Measurements from ENCODE around the gene OCA2.

OCA2 gene

DNA sequence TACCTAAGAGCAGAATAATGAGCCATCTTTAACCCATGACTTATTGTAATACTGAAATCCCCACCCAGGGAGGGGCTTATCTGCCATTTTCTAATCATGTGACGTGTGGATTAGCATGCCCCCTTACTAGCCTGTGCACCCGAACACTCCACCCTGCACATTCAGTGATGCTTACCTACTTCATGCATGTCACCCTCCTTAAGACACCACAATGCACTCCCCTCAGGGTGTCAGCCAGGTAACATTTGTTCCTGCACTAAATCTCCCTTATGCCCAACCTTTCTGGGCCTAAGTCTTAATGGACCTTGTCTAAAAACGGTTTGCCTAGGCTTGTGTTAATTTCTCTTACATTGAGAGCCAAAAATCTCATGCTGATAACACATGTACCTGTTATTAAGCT lies 336.6 kb downstream of the OCA2 start:
- Histone ChIP-seq H3K9ac (ENCODE audit: low read depth, low read length) (no peak overlapping the region), H3K27ac (ENCODE audit: low read length) (no peak overlapping the region), H3K36me3 (ENCODE audit: insufficient read depth, low read depth, low read length) (no peaks in the 10 kb centered on the region), H3K4me3 (ENCODE audit: low read length) (no peak overlapping the region), H3K27me3 (ENCODE audit: insufficient read depth, low read length) (no peaks in the 10 kb centered on the region), H3K9me3 (ENCODE audit: insufficient read depth, low read depth, low read length) (peaks cover 9% of the 10 kb centered on the region; the same call in 1 of the 2 replicates), H3K4me1 (ENCODE audit: insufficient read depth, low read length) (peaks cover 9% of the 10 kb centered on the region; the same call in 1 of the 2 replicates)

DNA sequence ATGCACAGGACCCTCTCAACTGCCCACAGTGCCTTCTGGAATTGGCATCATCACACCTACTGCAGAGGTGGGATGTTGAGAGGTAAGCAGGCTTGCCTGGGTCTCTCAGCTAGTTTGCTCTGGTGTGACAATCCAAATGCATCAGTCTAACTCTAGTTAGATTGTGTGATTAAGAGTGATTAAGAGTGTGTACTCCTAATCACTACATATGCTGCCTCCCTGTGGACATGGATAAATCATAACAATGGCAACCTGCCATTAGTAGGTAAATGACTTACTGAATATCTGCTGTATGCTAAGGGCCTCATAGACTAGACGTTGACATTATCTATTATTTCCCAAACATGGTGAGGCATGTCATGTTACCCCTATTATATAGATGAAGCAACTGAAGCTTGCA lies 342.1 kb downstream of the OCA2 start:
- no peak overlapping the region for H3K27ac ChIP-seq (ENCODE audit: low read length)
- no peak overlapping the region for H3K4me3 ChIP-seq (ENCODE audit: low read length)
- no peak overlapping the region for H3K9ac ChIP-seq (ENCODE audit: low read depth, low read length)
- no peaks in the 10 kb centered on the region for H3K4me1 ChIP-seq (ENCODE audit: insufficient read depth, low read length)
- H3K36me3 ChIP-seq (ENCODE audit: insufficient read depth, low read depth, low read length): no peaks in the 10 kb centered on the region
- no peaks in the 10 kb centered on the region for H3K27me3 ChIP-seq (ENCODE audit: insufficient read depth, low read length)
- no peaks in the 10 kb centered on the region for H3K9me3 ChIP-seq (ENCODE audit: insufficient read depth, low read depth, low read length)

DNA sequence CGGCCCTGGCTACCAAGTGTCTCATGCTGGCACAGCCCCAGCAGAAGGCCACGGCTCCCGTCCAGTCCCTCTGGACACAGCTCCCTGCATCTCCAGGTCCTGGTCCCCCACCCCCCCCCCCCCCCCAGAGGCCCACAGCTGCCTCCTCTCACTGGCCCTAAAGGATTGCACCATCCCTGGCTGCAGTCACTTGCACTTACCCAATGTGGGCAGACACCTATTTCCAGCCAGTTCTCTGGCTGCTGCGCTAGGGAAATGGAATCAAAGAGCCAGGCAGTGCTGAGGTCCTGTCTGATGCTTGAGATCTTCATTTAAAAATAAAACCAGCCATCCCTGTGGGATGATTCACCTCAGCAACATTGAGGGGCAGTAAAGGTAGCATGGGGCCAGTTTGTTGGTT lies 346.4 kb downstream of the OCA2 start:
- H3K4me3 ChIP-seq (ENCODE audit: low read length): no peak overlapping the region
- H3K27me3 ChIP-seq (ENCODE audit: insufficient read depth, low read length): no peaks in the 10 kb centered on the region
- no peak overlapping the region for H3K9ac ChIP-seq (ENCODE audit: low read depth, low read length)
- no peaks in the 10 kb centered on the region for H3K9me3 ChIP-seq (ENCODE audit: insufficient read depth, low read depth, low read length)
- H3K27ac ChIP-seq (ENCODE audit: low read length): no peak overlapping the region
- H3K4me1 ChIP-seq (ENCODE audit: insufficient read depth, low read length): peaks cover 17% of the 10 kb centered on the region
- H3K36me3 ChIP-seq (ENCODE audit: insufficient read depth, low read depth, low read length): no peaks in the 10 kb centered on the region

DNA sequence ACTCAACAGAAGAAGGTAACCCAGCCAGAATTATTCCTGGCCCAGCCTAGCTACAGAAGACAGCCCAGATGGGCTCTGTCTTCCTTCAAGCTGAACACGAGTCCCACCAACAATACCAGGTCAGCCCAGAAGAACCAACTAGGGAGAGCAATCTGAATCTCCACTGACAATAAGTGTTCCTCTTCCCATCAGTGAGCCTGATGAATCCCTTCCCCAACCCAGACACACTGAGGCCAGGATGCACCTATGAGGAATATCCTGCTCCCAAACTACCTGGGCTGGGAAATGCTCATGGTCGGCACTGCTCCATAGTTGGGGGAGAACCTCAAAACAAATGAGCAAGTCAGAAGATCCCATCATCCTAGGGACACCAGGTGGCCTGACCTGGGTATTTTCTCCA lies 351.1 kb downstream of the OCA2 start:
- H3K4me1 ChIP-seq (ENCODE audit: insufficient read depth, low read length): peaks cover 17% of the 10 kb centered on the region
- H3K27ac ChIP-seq (ENCODE audit: low read length): no peak overlapping the region
- H3K9me3 ChIP-seq (ENCODE audit: insufficient read depth, low read depth, low read length): no peaks in the 10 kb centered on the region
- H3K36me3 ChIP-seq (ENCODE audit: insufficient read depth, low read depth, low read length): no peaks in the 10 kb centered on the region
- H3K9ac ChIP-seq (ENCODE audit: low read depth, low read length): no peak overlapping the region
- H3K27me3 ChIP-seq (ENCODE audit: insufficient read depth, low read length): no peaks in the 10 kb centered on the region
- no peak overlapping the region for H3K4me3 ChIP-seq (ENCODE audit: low read length)

DNA sequence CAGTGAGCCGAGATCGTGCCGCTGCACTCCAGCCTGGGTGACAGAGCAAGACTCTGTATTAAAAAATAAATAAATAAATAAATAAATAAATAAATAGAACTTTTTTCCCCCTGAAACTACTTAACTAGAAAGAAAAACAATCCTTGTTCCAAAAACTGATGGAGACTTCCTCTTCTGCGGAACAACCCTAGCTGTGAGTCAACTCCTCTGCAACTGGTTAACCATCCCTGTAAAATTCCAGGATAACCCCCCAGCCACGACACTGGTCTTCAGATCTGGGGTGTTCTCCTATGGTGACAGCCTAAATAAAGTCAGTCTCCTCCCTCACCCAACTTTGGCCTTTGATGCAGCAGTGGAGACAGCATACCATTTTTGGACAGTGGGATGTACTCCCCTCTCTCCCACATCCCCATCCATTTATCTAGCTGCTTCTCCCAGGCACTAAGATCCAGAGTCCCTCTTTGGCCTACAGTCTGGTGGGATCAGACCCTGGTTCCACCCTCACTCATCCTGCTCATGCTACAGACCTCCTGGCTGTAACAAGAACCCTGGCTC lies 352.6 kb downstream of the OCA2 start:
- Histone ChIP-seq H3K36me3 (ENCODE audit: insufficient read depth, low read depth, low read length) (no peaks in the 10 kb centered on the region), H3K9me3 (ENCODE audit: insufficient read depth, low read depth, low read length) (no peaks in the 10 kb centered on the region), H3K9ac (ENCODE audit: low read depth, low read length) (no peak overlapping the region), H3K4me3 (ENCODE audit: low read length) (no peak overlapping the region), H3K27me3 (ENCODE audit: insufficient read depth, low read length) (no peaks in the 10 kb centered on the region), H3K4me1 (ENCODE audit: insufficient read depth, low read length) (peaks cover 17% of the 10 kb centered on the region), H3K27ac (ENCODE audit: low read length) (no peak overlapping the region)

DNA sequence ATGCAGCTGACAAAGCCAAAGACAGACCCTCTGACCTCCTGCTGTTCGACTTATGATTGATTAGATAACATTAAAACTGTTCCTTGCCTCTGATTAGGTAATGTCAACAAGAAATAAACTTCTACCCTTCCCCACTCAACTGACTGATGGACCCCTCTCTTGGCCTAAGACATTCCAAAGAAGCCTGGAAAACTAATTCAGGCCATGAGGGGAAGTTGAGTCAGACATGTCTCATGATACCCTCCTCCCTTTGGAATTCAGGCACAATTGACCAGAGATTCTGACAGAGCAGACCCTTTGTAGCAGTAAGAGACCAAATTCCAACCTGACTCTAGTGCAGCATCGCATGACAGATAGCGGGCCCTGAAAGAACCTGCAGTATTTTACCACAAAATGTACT lies 354.5 kb downstream of the OCA2 start:
- Histone ChIP-seq H3K4me1 (ENCODE audit: insufficient read depth, low read length) (peaks cover 6% of the 10 kb centered on the region; the same call in 1 of the 2 replicates), H3K36me3 (ENCODE audit: insufficient read depth, low read depth, low read length) (no peaks in the 10 kb centered on the region), H3K4me3 (ENCODE audit: low read length) (no peak overlapping the region), H3K9ac (ENCODE audit: low read depth, low read length) (no peak overlapping the region), H3K27ac (ENCODE audit: low read length) (no peak overlapping the region), H3K9me3 (ENCODE audit: insufficient read depth, low read depth, low read length) (no peaks in the 10 kb centered on the region), H3K27me3 (ENCODE audit: insufficient read depth, low read length) (no peaks in the 10 kb centered on the region)

DNA sequence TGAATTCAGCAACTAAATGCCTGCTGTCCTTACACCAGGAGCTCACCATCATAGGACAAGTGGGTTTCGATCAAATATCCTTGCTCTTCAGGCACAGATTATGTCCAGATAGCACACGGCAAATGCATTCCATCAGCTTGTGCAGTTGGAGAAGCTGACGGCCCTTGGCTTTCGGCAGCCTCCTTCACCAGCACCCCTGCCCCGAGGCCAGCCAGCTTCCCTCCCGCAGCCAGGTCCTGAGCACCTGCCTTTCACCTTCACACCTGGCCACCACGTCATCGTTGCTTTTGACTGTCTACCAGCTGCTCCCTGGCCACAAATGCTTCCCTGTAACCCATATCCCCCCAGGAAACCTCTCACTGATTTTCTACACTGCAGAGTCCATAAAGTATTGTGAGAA lies 355.5 kb downstream of the OCA2 start:
- no peak overlapping the region for H3K27ac ChIP-seq (ENCODE audit: low read length)
- H3K36me3 ChIP-seq (ENCODE audit: insufficient read depth, low read depth, low read length): no peaks in the 10 kb centered on the region
- H3K27me3 ChIP-seq (ENCODE audit: insufficient read depth, low read length): no peaks in the 10 kb centered on the region
- H3K9me3 ChIP-seq (ENCODE audit: insufficient read depth, low read depth, low read length): no peaks in the 10 kb centered on the region
- no peak overlapping the region for H3K4me3 ChIP-seq (ENCODE audit: low read length)
- no peak overlapping the region for H3K9ac ChIP-seq (ENCODE audit: low read depth, low read length)
- no peaks in the 10 kb centered on the region for H3K4me1 ChIP-seq (ENCODE audit: insufficient read depth, low read length)

DNA sequence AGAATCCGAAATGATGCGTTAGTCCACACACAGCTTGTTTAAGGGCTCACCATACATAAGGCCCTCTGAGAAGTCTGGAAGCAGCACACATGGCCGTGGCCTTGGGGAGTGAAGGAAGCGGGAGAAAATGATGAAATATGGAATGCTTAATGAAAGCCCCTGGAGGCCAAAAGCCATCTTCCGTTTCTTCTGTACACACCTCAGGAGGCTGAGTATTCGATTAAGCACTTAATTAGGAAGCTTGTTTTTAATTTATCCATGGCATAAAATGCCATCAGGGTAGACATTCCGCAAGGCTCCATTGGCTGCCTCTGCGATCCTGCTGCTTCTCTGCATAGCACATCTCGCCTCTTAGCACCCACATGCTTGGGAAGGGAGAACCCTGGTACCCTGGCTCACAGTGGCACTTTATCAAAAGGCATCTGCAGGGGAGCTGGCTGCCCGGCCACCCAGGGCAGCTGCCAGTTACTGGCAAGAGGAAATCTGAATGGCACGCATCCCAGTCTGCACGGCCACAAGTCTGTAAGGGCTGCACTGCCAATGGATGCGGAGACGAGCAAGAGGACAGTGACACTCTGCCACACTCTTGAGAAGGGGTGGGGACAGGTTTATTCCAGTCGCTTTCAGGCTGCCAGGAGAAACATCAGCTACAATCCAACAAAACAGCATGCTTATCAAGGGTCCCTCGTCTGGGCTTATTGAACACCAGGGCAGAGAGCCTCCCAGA lies 356.2 kb downstream of the OCA2 start:
- no peaks in the 10 kb centered on the region for H3K36me3 ChIP-seq (ENCODE audit: insufficient read depth, low read depth, low read length)
- H3K9me3 ChIP-seq (ENCODE audit: insufficient read depth, low read depth, low read length): no peaks in the 10 kb centered on the region
- H3K4me3 ChIP-seq (ENCODE audit: low read length): no peak overlapping the region
- no peaks in the 10 kb centered on the region for H3K4me1 ChIP-seq (ENCODE audit: insufficient read depth, low read length)
- no peak overlapping the region for H3K27ac ChIP-seq (ENCODE audit: low read length)
- H3K9ac ChIP-seq (ENCODE audit: low read depth, low read length): no peak overlapping the region
- no peaks in the 10 kb centered on the region for H3K27me3 ChIP-seq (ENCODE audit: insufficient read depth, low read length)

DNA sequence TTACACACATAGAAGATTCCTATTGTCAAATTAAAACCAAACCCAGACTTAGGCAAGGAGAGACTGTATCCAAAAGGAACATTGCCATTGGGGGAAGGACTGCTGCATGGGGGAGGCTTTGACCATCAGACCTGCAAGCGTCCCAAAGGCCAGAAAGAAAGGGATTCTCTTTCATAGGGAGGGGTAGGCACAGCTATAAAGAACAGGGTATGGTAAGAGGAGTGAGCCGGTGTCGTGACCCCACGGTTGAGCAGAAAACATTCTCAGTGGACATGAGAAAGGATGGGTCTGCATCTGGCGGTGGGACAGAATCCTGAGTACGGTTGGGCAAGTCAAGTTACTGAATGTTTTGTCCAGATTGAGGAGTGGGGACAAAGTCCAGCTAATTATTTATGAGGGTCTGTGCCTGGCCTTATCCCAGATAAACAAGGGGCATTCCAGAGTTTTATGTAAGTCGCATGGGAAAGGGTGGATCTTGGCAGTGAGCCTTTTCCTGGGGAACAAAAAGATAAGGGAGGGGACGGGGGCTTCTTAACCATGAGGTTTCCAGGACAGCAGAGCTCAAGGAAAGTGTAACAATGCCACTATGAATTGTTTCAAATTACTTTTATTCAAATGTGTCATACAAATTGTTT lies 357.8 kb downstream of the OCA2 start:
- no peak overlapping the region for H3K4me3 ChIP-seq (ENCODE audit: low read length)
- H3K27ac ChIP-seq (ENCODE audit: low read length): no peak overlapping the region
- no peaks in the 10 kb centered on the region for H3K4me1 ChIP-seq (ENCODE audit: insufficient read depth, low read length)
- H3K9me3 ChIP-seq (ENCODE audit: insufficient read depth, low read depth, low read length): no peaks in the 10 kb centered on the region
- no peak overlapping the region for H3K9ac ChIP-seq (ENCODE audit: low read depth, low read length)
- no peaks in the 10 kb centered on the region for H3K36me3 ChIP-seq (ENCODE audit: insufficient read depth, low read depth, low read length)
- no peaks in the 10 kb centered on the region for H3K27me3 ChIP-seq (ENCODE audit: insufficient read depth, low read length)

DNA sequence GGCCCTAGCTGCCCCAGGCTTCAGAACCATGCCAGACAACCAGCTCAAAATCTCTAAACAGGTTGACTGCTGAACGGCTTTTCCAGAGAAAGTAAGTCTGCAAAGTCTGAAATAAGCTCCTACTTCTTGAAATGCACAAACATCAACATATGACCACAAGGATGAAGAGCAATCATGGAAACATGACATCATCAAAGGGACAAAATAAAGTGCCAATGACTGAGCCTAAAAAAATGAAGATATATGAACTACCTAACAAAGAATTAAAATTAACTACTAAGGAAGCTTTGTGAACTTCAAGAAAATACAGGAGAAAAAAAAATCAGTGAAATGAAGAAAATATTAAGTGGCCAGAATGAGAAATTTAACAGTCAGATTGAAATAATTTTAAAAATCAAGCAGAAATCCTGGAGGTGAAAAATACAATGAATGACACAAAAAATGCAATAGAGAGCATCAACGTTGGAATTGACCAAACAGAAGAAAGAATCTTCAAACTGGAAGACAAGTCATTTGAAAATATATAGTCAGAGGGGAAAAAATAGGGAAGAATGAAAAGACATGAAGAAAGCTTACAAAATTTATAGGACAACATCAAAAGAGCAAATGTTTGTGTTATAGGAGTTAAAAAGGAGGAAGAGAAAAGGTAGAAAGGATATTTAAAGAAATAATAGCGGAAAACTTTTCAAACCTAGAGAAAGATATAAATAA lies 364.2 kb downstream of the OCA2 start:
- H3K9me3 ChIP-seq (ENCODE audit: insufficient read depth, low read depth, low read length): peaks cover 9% of the 10 kb centered on the region; the same call in 1 of the 2 replicates
- H3K4me3 ChIP-seq (ENCODE audit: low read length): no peak overlapping the region
- no peaks in the 10 kb centered on the region for H3K27me3 ChIP-seq (ENCODE audit: insufficient read depth, low read length)
- H3K36me3 ChIP-seq (ENCODE audit: insufficient read depth, low read depth, low read length): no peaks in the 10 kb centered on the region
- H3K27ac ChIP-seq (ENCODE audit: low read length): no peak overlapping the region
- H3K9ac ChIP-seq (ENCODE audit: low read depth, low read length): no peak overlapping the region
- H3K4me1 ChIP-seq (ENCODE audit: insufficient read depth, low read length): peaks cover 5% of the 10 kb centered on the region; the same call in 1 of the 2 replicates

DNA sequence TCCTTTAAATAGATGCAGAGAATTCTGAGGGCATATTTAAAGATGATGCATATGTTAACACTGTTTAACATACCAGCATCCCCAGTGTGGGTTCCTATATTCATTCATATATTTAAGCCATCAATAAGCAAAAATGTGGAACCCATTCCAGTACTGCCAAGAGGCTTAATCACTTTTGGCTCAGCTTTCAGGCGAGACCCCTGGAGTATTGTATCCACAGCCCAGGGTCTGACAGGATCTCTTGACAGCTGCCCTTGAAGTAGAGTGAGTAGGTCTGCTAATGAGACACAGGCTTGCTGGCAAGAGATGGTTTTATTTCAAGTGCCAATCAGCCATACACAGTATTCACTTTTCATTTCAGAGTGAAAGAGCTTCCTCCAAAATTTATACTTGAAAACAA lies 367.3 kb downstream of the OCA2 start:
- Histone ChIP-seq H3K4me1 (ENCODE audit: insufficient read depth, low read length) (peaks cover 5% of the 10 kb centered on the region; the same call in 1 of the 2 replicates), H3K9me3 (ENCODE audit: insufficient read depth, low read depth, low read length) (peaks cover 9% of the 10 kb centered on the region; the same call in 1 of the 2 replicates), H3K9ac (ENCODE audit: low read depth, low read length) (no peak overlapping the region), H3K36me3 (ENCODE audit: insufficient read depth, low read depth, low read length) (no peaks in the 10 kb centered on the region), H3K27me3 (ENCODE audit: insufficient read depth, low read length) (no peaks in the 10 kb centered on the region), H3K27ac (ENCODE audit: low read length) (no peak overlapping the region), H3K4me3 (ENCODE audit: low read length) (no peak overlapping the region)
